SK-N-SH (cell line): ENCODE measurements around the gene CDC34. TPM values are rescaled to one million over a fixed set of nuclear protein-coding genes. Genes with fewer than 3 reads are reported as not detected.

Experiments used
- CTCF ChIA-PET: fragments of 300-600, 350-600 bp; formaldehyde crosslinking; extraction: SDS; loops from one replicate; lab custom pipeline; 2021; lab: Yijun Ruan, JAX
- POLR2A ChIA-PET: fragments of 350-600 bp; sonication (Branson Sonifier 250); formaldehyde crosslinking; extraction: SDS; loops from one replicate; lab custom pipeline; 2020; ENCODE audit warnings: antibody characterized with exemption, inconsistent platforms; lab: Yijun Ruan, JAX
- DNase-seq: peaks from one replicate; pipeline ENCODE4 v3.0.0; 2012
- H2AFZ ChIP-seq: fragments of 200-600 bp; sonication (generic); 2 replicates; pipeline ENCODE4 v1.8.1; 2016; ENCODE audit warnings: antibody characterized with exemption, mild to moderate bottlenecking, low read depth
- H3F3A ChIP-seq: fragments of 200-600 bp; sonication (generic); replicated peaks from 2 replicates; pipeline ENCODE3; 2016; ENCODE audit warnings: antibody characterized with exemption, mild to moderate bottlenecking; ENCODE audit not compliant: insufficient read depth
- H3K27ac ChIP-seq, 2 experiments: fragments of 200-500 bp in 1 of 2; fragments of 200-600 bp in 1 of 2; sonication (Bioruptor generic) in 1 of 2; sonication (generic), shearing (Covaris generic) in 1 of 2; 2 replicates each; pipeline versions ENCODE4 v1.5.1 to v1.6.1; 2014 to 2016; ENCODE audit warnings: low read depth in 2 of 2, inconsistent platforms in 1 of 2, low read length in 1 of 2, mild to moderate bottlenecking in 1 of 2, mixed read lengths in 1 of 2
- H3K27me3 ChIP-seq: fragments of 200-600 bp; sonication (generic), shearing (Covaris generic); 2 replicates; pipeline ENCODE4 v1.6.1; 2016; ENCODE audit warnings: mixed run types; ENCODE audit not compliant: insufficient read depth
- H3K36me3 ChIP-seq, 2 experiments: fragments of 200-500 bp in 1 of 2; fragments of 200-600 bp in 1 of 2; sonication (Bioruptor generic) in 1 of 2; sonication (generic) in 1 of 2; replicated peaks in 1 of 2; 2 replicates each; pipeline versions ENCODE3 to v1.5.1; 2014 to 2016; ENCODE audit warnings: low read length in 1 of 2, mild to moderate bottlenecking in 1 of 2; ENCODE audit not compliant: insufficient read depth in 2 of 2, control insufficient read depth in 1 of 2
- H3K4me1 ChIP-seq, 2 experiments: fragments of 200-500 bp in 1 of 2; fragments of 200-600 bp in 1 of 2; sonication (Bioruptor generic) in 1 of 2; sonication (generic), shearing (Covaris generic) in 1 of 2; 2 replicates each; pipeline versions ENCODE4 v1.5.1 to v1.6.1; 2014 to 2016; ENCODE audit warnings: low read depth in 1 of 2, low read length in 1 of 2, mixed run types in 1 of 2; ENCODE audit not compliant: insufficient read depth in 2 of 2, control insufficient read depth in 1 of 2
- H3K4me2 ChIP-seq: fragments of 200-600 bp; sonication (generic), shearing (Covaris generic); 2 replicates; pipeline ENCODE4 v1.6.1; 2017; ENCODE audit warnings: mixed run types
- H3K4me3 ChIP-seq, 2 experiments: fragments of 200-500 bp in 1 of 2; fragments of 200-600 bp in 1 of 2; sonication (Bioruptor generic) in 1 of 2; sonication (generic), shearing (Covaris generic) in 1 of 2; 2 replicates each; pipeline versions ENCODE4 v1.5.1 to v1.8.1; 2014 to 2016; ENCODE audit warnings: low read depth in 2 of 2, inconsistent platforms in 1 of 2, low read length in 1 of 2, mild to moderate bottlenecking in 1 of 2, mixed read lengths in 1 of 2, moderate library complexity in 1 of 2
- H3K79me2 ChIP-seq: fragments of 200-600 bp; sonication (generic); 2 replicates; pipeline ENCODE4 v1.8.1; 2017; ENCODE audit warnings: mild to moderate bottlenecking; ENCODE audit not compliant: insufficient read depth
- H3K9ac ChIP-seq: fragments of 200-600 bp; sonication (generic); 2 replicates; pipeline ENCODE4 v1.6.1; 2017; ENCODE audit warnings: mixed run types
- H3K9me2 ChIP-seq: fragments of 200-600 bp; sonication (generic); 2 replicates; pipeline ENCODE4 v1.6.1; 2017; ENCODE audit warnings: mixed run types
- H3K9me3 ChIP-seq: fragments of 200-600 bp; sonication (generic); 2 replicates; pipeline ENCODE4 v1.6.1; 2017; ENCODE audit warnings: mixed run types, mild to moderate bottlenecking, moderate library complexity
- H4K20me1 ChIP-seq: fragments of 200-600 bp; sonication (generic); 2 replicates; pipeline ENCODE4 v1.6.1; 2017; ENCODE audit warnings: mild to moderate bottlenecking, mixed run types; ENCODE audit not compliant: insufficient read depth
- ELF1 ChIP-seq: IDR thresholded peaks from 2 replicates; pipeline ENCODE4 v1.4.0; 2012
- FOSL2 ChIP-seq: IDR thresholded peaks from 2 replicates; pipeline ENCODE4 v1.4.0; 2012; ENCODE audit warnings: low read depth, mild to moderate bottlenecking, moderate library complexity, borderline replicate concordance
- FOXM1 ChIP-seq: IDR thresholded peaks from 2 replicates; pipeline ENCODE4 v1.4.0; 2012; ENCODE audit warnings: low read depth, mild to moderate bottlenecking
- IRF3 ChIP-seq: fragments of 150-350 bp; IDR thresholded peaks from 2 replicates; pipeline ENCODE4 v1.6.1; 2016; ENCODE audit warnings: mild to moderate bottlenecking, low read depth, low read length
- JUND ChIP-seq: IDR thresholded peaks from 2 replicates; pipeline ENCODE4 v1.4.0; 2012
- MAX ChIP-seq: IDR thresholded peaks from 2 replicates; pipeline ENCODE4 v1.4.0; 2012; ENCODE audit warnings: low read depth
- MXI1 ChIP-seq: IDR thresholded peaks from 2 replicates; pipeline ENCODE4 v1.6.1; 2012; ENCODE audit warnings: mild to moderate bottlenecking, low read depth, low read length, improper control_type of control experiment
- PBX3 ChIP-seq: IDR thresholded peaks from 2 replicates; pipeline ENCODE4; 2012
- POLR2AphosphoS5 ChIP-seq: IDR thresholded peaks from 2 replicates; pipeline ENCODE4 v1.6.1; 2012; ENCODE audit warnings: low read depth, low read length
- REST ChIP-seq: IDR thresholded peaks from 2 replicates; pipeline ENCODE4 v1.6.1; 2012; ENCODE audit warnings: mild to moderate bottlenecking, low read depth, low read length, moderate library complexity
- RFX5 ChIP-seq: IDR thresholded peaks from 2 replicates; pipeline ENCODE4 v1.6.1; 2012; ENCODE audit warnings: mild to moderate bottlenecking, improper control_type of control experiment, low read length
- TEAD4 ChIP-seq: IDR thresholded peaks from 2 replicates; pipeline ENCODE4 v1.4.0; 2012; ENCODE audit warnings: mild to moderate bottlenecking, borderline replicate concordance; ENCODE audit not compliant: insufficient read depth
- USF1 ChIP-seq: IDR thresholded peaks from 2 replicates; pipeline ENCODE4 v1.4.0; 2012; ENCODE audit warnings: low read depth, borderline replicate concordance
- WGBS: methylation state at CpG from one replicate; pipeline ENCODE4 v1.1.6; 2017; ENCODE audit warnings: low lambda C conversion rate; 5-methylcytosine and 5-hydroxymethylcytosine counted together
- polyA plus RNA-seq, 3 experiments: library from polyadenylated mRNA; depleted of rRNA; stranded (reverse); fragments of >200 nt; gene quantifications; 2 replicates each; pipeline ENCODE4 v1.2.3, GENCODE V29; 2012

CDC34 gene
- polyA plus RNA-seq, 1 of the 3 experiments (the other 2 are of a cell fraction), result 96.7 TPM

- TF ChIP-seq FOXM1 (no peak), USF1 (0 out of 2 replicates have a peak, but pooled peaks have one; percentile 14), MAX (no peak), RFX5 (no peak), MXI1 (no peak), REST (no peak)
Observed at GRCh38 chr19:488505-489417, 42.8 kb upstream of the CDC34 start (continued).

GRCh38 chr19:489418-490196, 42.0 kb upstream of the CDC34 start:
- Histone ChIP-seq H3K4me1 (peaks cover 0 to 7% of the 10 kb centered on the region in 2 experiments; a peak in 1 of 4 replicates), H3K27ac (peak overlapping the region; percentile 9 to 64; a peak in 3 of 4 replicates), H3K4me2 (peak overlapping the region; percentile 96), H3K9me3 (no peaks in the 10 kb centered on the region), H3K79me2 (no peaks in the 10 kb centered on the region), H3K9me2 (no peaks in the 10 kb centered on the region), H3K27me3 (no peaks in the 10 kb centered on the region), H3K9ac (peak overlapping the region; percentile 97), H2AFZ (peak overlapping the region; percentile 59; the same call in 1 of the 2 replicates), H3K4me3 (peak overlapping the region; percentile 84), H4K20me1 (no peaks in the 10 kb centered on the region), H3F3A (peaks cover 7% of the 10 kb centered on the region), H3K36me3 (no peaks in the 10 kb centered on the region)
- ChIA-PET CTCF (interaction anchor here (0.9 to 2.7 kb wide), 4 partner anchors 10 to 21 kb away, joined by 4 to 11 read pairs (median 10); no protein-coding TSS in a partner anchor), POLR2A (interaction anchor here (0.9 kb wide), 1 partner anchor 17 kb away, joined by 7 read pairs; no protein-coding TSS in a partner anchor)
- 43% methylated on average over 31 of the region's 61 CpGs for WGBS
- peak; percentile 70 for DNase-seq
- TF ChIP-seq IRF3, result no peak
- no peak for TF ChIP-seq PBX3
- TF ChIP-seq REST, result no peak
- TF ChIP-seq MAX, result no peak
- no peak for TF ChIP-seq TEAD4
- no peak for TF ChIP-seq POLR2AphosphoS5
- TF ChIP-seq USF1, result no peak
- no peak for TF ChIP-seq JUND
- no peak for TF ChIP-seq ELF1
- TF ChIP-seq FOSL2, result no peak
